OCI-LY3 (cell line): Measurements from ENCODE around the gene LRCH1.

Source experiments
- H2AFZ ChIP-seq: fragments of 200-600, 300-600 bp; shearing (Covaris generic); 2 replicates; pipeline ENCODE4 v1.6.0; 2014; ENCODE audit warnings: antibody characterized with exemption, low read depth, low read length
- H3K27ac ChIP-seq: fragments of 200-600, 300-600 bp; sonication (generic); 2 replicates; pipeline ENCODE4 v1.5.1; 2014; ENCODE audit warnings: mild to moderate bottlenecking, low read length, moderate library complexity, mixed read lengths
- H3K27me3 ChIP-seq: fragments of 200-600, 300-600 bp; sonication (generic); 2 replicates; pipeline ENCODE4 v1.6.1; 2014; ENCODE audit warnings: low read depth, low read length, mixed read lengths
- H3K36me3 ChIP-seq: fragments of 200-600, 300-600 bp; sonication (generic); replicated peaks from 2 replicates; pipeline ENCODE3; 2014; ENCODE audit warnings: low read depth, low read length, mixed read lengths
- H3K4me1 ChIP-seq: fragments of 300-600, 200-600 bp; sonication (generic); 2 replicates; pipeline ENCODE4 v1.6.1; 2014; ENCODE audit warnings: low read length, mixed read lengths
- H3K4me2 ChIP-seq: fragments of 200-600, 300-600 bp; sonication (generic); 2 replicates; pipeline ENCODE4 v1.6.1; 2014; ENCODE audit warnings: low read length, mixed read lengths
- H3K4me3 ChIP-seq: fragments of 300-600, 200-600 bp; sonication (generic); 2 replicates; pipeline ENCODE4 v1.5.1; 2014; ENCODE audit warnings: antibody characterized with exemption, mild to moderate bottlenecking, low read length, moderate library complexity
- H3K79me2 ChIP-seq: fragments of 300-600, 200-600 bp; shearing (Covaris generic); 2 replicates; pipeline ENCODE4 v1.6.1; 2014; ENCODE audit warnings: mild to moderate bottlenecking, low read length, mixed read lengths
- H3K9ac ChIP-seq: fragments of 300-600, 200-600 bp; shearing (Covaris generic); 2 replicates; pipeline ENCODE4 v1.6.0; 2014; ENCODE audit warnings: mild to moderate bottlenecking, low read length, moderate library complexity
- H3K9me3 ChIP-seq: fragments of 200-600, 300-600 bp; shearing (Covaris generic); 2 replicates; pipeline ENCODE4 v1.6.1; 2014; ENCODE audit warnings: low read length, mixed read lengths; ENCODE audit not compliant: insufficient read depth
- H4K20me1 ChIP-seq: fragments of 200-600, 300-600 bp; sonication (generic); 2 replicates; pipeline ENCODE4 v1.6.1; 2016; ENCODE audit warnings: low read length, mixed read lengths; ENCODE audit not compliant: insufficient read depth
- CTCF ChIP-seq: fragments of 200-600, 300-600 bp; sonication (generic); IDR thresholded peaks from 2 replicates; pipeline ENCODE4 v1.5.1; 2014; ENCODE audit warnings: antibody characterized with exemption, low read length, low read depth
- EZH2phosphoT487 ChIP-seq: fragments of 200-600 bp; shearing (Covaris generic); IDR thresholded peaks from 2 replicates; pipeline ENCODE4 v1.6.1; 2018; ENCODE audit warnings: antibody characterized with exemption, mixed run types, low read depth

LRCH1 gene

GRCh38 chr13:46662690-46663089 is 109.7 kb downstream of the LRCH1 start:
- Histone ChIP-seq H3K27me3 (no peaks in the 10 kb centered on the region), H3K4me1 (peaks cover 73% of the 10 kb centered on the region), H3K4me3 (no peak overlapping the region), H2AFZ (no peak overlapping the region), H3K27ac (peak overlapping the region; percentile 46), H3K4me2 (peak overlapping the region; percentile 39), H3K9ac (no peak overlapping the region), H3K36me3 (no peaks in the 10 kb centered on the region), H4K20me1 (no peaks in the 10 kb centered on the region), H3K9me3 (no peaks in the 10 kb centered on the region), H3K79me2 (peaks cover 86% of the 10 kb centered on the region)
- TF ChIP-seq CTCF: no peak
- TF ChIP-seq EZH2phosphoT487: no peak

DNA sequence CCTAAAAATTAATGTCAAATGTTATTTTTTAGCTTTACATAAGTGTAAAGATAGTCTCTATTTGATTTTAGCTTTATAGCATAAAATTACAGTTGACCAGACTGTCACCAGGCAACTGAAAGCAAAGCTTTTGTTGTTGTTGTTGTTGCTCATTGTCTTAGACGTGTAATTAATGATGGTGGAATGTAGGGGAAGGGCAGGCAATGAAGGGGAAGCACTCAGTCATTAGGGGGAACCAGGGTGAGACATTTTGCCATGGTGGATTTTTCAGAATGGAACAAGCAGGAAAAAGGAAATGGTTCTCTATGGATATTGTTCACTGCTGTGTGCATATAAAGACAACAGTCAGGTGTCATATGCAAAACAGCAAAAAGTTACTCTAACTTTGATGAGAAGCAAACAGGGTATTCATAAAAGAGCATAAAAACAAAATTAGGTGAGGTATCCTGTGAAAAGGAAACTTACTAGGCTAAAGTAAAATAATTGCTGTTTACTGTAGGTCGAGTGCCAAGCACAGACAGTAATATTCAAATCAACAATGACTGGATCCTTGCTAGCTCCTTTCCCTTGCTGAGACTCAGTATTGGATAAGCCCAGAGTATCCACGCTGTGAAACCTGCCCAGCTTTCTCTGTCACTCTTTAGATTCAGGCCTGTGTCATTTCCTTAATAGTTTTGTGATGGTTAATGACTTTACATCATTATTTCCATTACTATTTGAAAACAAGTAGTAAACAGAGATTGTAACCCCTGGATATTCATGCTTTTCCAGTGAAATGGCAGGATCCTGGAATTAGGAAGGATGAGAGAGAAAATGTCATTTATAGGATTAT is 110.5 kb downstream of the LRCH1 start:
- H3K36me3 ChIP-seq: no peaks in the 10 kb centered on the region
- no peak for TF ChIP-seq CTCF
- TF ChIP-seq EZH2phosphoT487: no peak
- peaks cover 83% of the 10 kb centered on the region for H3K79me2 ChIP-seq
- peak overlapping the region; percentile 46; the same call in 1 of the 2 replicates for H3K27ac ChIP-seq
- no peaks in the 10 kb centered on the region for H3K9me3 ChIP-seq
- H3K4me2 ChIP-seq: peak overlapping the region; percentile 39
- no peaks in the 10 kb centered on the region for H4K20me1 ChIP-seq
- H3K4me1 ChIP-seq: peaks cover 71% of the 10 kb centered on the region
- H3K27me3 ChIP-seq: no peaks in the 10 kb centered on the region
- H3K9ac ChIP-seq: no peak overlapping the region
- H3K4me3 ChIP-seq: no peak overlapping the region
- H2AFZ ChIP-seq: no peak overlapping the region

DNA sequence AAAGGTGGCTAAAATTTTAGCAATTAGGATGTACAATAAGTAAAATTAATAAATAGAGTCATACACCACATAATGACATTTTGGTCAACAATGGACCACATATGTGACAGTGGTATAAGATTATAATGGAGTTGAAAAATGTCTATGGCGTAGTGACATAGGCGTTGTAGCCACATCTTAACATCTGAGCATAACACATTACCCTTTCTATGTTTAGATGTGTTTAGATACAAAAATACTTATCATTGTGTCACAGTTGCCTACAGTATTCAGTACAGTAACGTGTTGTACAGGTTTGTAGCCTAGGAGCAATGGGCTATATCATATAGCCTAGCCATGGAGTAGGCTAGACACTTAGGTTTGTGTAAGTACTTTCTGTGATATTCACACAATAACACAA is 111.2 kb downstream of the LRCH1 start:
- Histone ChIP-seq H3K9me3 (no peaks in the 10 kb centered on the region), H4K20me1 (no peaks in the 10 kb centered on the region), H2AFZ (no peak overlapping the region), H3K9ac (no peak overlapping the region), H3K4me1 (peaks cover 78% of the 10 kb centered on the region), H3K27me3 (no peaks in the 10 kb centered on the region), H3K36me3 (no peaks in the 10 kb centered on the region), H3K27ac (no peak overlapping the region), H3K79me2 (peaks cover 88% of the 10 kb centered on the region), H3K4me2 (no peak overlapping the region; the same call in 1 of the 2 replicates), H3K4me3 (no peak overlapping the region)
- TF ChIP-seq CTCF (no peak), EZH2phosphoT487 (no peak)

DNA sequence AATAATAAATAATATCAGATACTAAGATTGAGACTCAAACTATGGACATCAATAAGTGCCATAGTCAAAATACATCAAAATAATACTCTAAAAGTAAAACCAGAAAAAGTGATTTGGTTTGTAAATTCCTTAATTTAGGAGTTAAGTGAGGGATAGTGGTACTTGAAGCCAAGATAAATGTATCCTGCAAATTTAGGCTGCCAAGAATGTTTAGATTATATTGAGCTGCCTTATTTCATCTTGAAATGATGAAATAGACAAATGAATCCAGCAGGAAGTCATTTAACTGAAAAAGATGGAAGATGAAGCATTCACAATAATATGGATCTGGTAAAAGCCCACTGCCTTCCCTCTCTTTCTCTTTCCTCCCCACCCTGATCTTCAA is 112.3 kb downstream of the LRCH1 start:
- Histone ChIP-seq H3K4me1 (peaks cover 84% of the 10 kb centered on the region), H3K9ac (peak overlapping the region; percentile 56), H3K27me3 (no peaks in the 10 kb centered on the region), H3K4me2 (peak overlapping the region; percentile 76), H3K4me3 (peak overlapping the region; percentile 50), H3K36me3 (no peaks in the 10 kb centered on the region), H4K20me1 (no peaks in the 10 kb centered on the region), H2AFZ (no peak overlapping the region), H3K9me3 (no peaks in the 10 kb centered on the region), H3K79me2 (peaks cover 91% of the 10 kb centered on the region), H3K27ac (peak overlapping the region; percentile 82)
- TF ChIP-seq CTCF (no peak), EZH2phosphoT487 (no peak)
